SK-N-SH treated with all-trans-retinoic acid at 6 μM for 48 hours (cell line): ENCODE results near the gene GCSH.

Experiments used
- ATAC-seq: fragments of 200-7000 bp; cut with Tn5 transposase; 3 replicates; pipeline ENCODE4 v1.9.1; 2020; ENCODE audit warnings: mild to moderate bottlenecking, moderate library complexity
- ARNTL ChIP-seq: fragments of 450-650 bp; formaldehyde crosslinking; IDR thresholded peaks from 2 replicates; pipeline ENCODE4 v1.5.0; 2020; ENCODE audit warnings: low read depth, mild to moderate bottlenecking, moderate library complexity, borderline replicate concordance
- BACH2 ChIP-seq: fragments of 250-450 bp; sonication (Bioruptor Pico); IDR thresholded peaks from 2 replicates; pipeline ENCODE4 v1.9.0; 2021; ENCODE audit warnings: mild to moderate bottlenecking, borderline replicate concordance
- CREB5 ChIP-seq: fragments of 250-450 bp; sonication (Bioruptor Pico); IDR thresholded peaks from 2 replicates; pipeline ENCODE4 v1.5.1; 2020; ENCODE audit warnings: low read depth, mild to moderate bottlenecking, moderate library complexity
- CSRNP3 ChIP-seq: fragments of 250-450 bp; sonication (Bioruptor Pico); IDR thresholded peaks from 2 replicates; pipeline ENCODE4 v1.5.1; 2021; ENCODE audit warnings: mild to moderate bottlenecking, moderate library complexity
- ESRRG ChIP-seq: fragments of 250-450 bp; sonication (Bioruptor Pico); IDR thresholded peaks from 2 replicates; pipeline ENCODE4 v1.6.1; 2021; ENCODE audit warnings: mild to moderate bottlenecking
- ISL1 ChIP-seq: fragments of 250-450 bp; sonication (Bioruptor Pico); IDR thresholded peaks from 2 replicates; pipeline ENCODE4 v2.1.2; 2022; ENCODE audit warnings: mild to moderate bottlenecking, moderate library complexity
- OSR1 ChIP-seq: fragments of 250-450 bp; sonication (Bioruptor Pico); IDR thresholded peaks from 2 replicates; pipeline ENCODE4 v1.8.0; 2022; ENCODE audit warnings: moderate library complexity, mild to moderate bottlenecking, inconsistent platforms
- PATZ1 ChIP-seq: fragments of 250-450 bp; sonication (Bioruptor Pico); IDR thresholded peaks from 2 replicates; pipeline ENCODE4 v1.8.0; 2020; ENCODE audit warnings: mild to moderate bottlenecking, moderate library complexity, borderline replicate concordance
- POU6F1 ChIP-seq: fragments of 250-450 bp; sonication (Bioruptor Pico); IDR thresholded peaks from 2 replicates; pipeline ENCODE4 v1.8.0; 2021; ENCODE audit warnings: low read depth, mild to moderate bottlenecking, moderate library complexity, borderline replicate concordance
- PPARA ChIP-seq: fragments of 250-450 bp; sonication (Bioruptor Pico); IDR thresholded peaks from 2 replicates; pipeline ENCODE4 v1.5.0; 2020; ENCODE audit warnings: mild to moderate bottlenecking, borderline replicate concordance
- RARB ChIP-seq: fragments of 250-450 bp; sonication (Bioruptor Pico); IDR thresholded peaks from 2 replicates; pipeline ENCODE4 v1.8.0; 2021; ENCODE audit warnings: mild to moderate bottlenecking, moderate library complexity
- SNAI2 ChIP-seq: fragments of 250-450 bp; sonication (Bioruptor Pico); IDR thresholded peaks from 2 replicates; pipeline ENCODE4 v1.5.0; 2020; ENCODE audit warnings: mild to moderate bottlenecking, moderate library complexity
- TCF4 ChIP-seq: fragments of 250-450 bp; sonication (Bioruptor Pico); IDR thresholded peaks from 2 replicates; pipeline ENCODE4 v1.8.0; 2021; ENCODE audit warnings: mild to moderate bottlenecking, moderate library complexity, borderline replicate concordance
- TSHZ2 ChIP-seq: fragments of 250-450 bp; sonication (Bioruptor Pico); IDR thresholded peaks from 2 replicates; pipeline ENCODE4 v1.5.0; 2020; ENCODE audit warnings: mild to moderate bottlenecking, moderate library complexity
- ZC3H10 ChIP-seq: fragments of 250-450 bp; sonication (Bioruptor Pico); IDR thresholded peaks from 2 replicates; pipeline ENCODE4 v1.5.1; 2021; ENCODE audit warnings: mild to moderate bottlenecking, moderate library complexity
- ZFP30 ChIP-seq: fragments of 450-650 bp; formaldehyde crosslinking; IDR thresholded peaks from 2 replicates; pipeline ENCODE4 v1.5.0; 2022; ENCODE audit warnings: mild to moderate bottlenecking, moderate library complexity
- ZNF565 ChIP-seq: fragments of 450-650 bp; formaldehyde crosslinking; conservative IDR thresholded peaks from 2 replicates; pipeline ENCODE4 v1.5.0; 2020; ENCODE audit warnings: low read depth, mild to moderate bottlenecking, moderate library complexity
- ZNF70 ChIP-seq: fragments of 450-650 bp; formaldehyde crosslinking; IDR thresholded peaks from 2 replicates; pipeline ENCODE4 v1.5.0; 2020; ENCODE audit warnings: mild to moderate bottlenecking, moderate library complexity
- ZNF8 ChIP-seq: fragments of 450-650 bp; formaldehyde crosslinking; IDR thresholded peaks from 2 replicates; pipeline ENCODE4 v1.5.0; 2020; ENCODE audit warnings: mild to moderate bottlenecking, moderate library complexity

The GCSH gene

GRCh38 chr16:81066681-81067080, 29.5 kb downstream of the GCSH start:
- TF ChIP-seq RARB (CRISPR knock-in tag), result no peak
- TF ChIP-seq CREB5 (CRISPR knock-in tag), result no peak
- no peak for TF ChIP-seq PATZ1 (CRISPR knock-in tag)
- ATAC-seq, result no peak

GRCh38 chr16:81061871-81062608, 34.2 kb downstream of the GCSH start:
- no peak for TF ChIP-seq TCF4 (CRISPR knock-in tag)
- TF ChIP-seq POU6F1, result no peak
- no peak for TF ChIP-seq SNAI2 (CRISPR knock-in tag)
- TF ChIP-seq ZFP30 (CRISPR knock-in tag), result no peak
- TF ChIP-seq ZNF8 (CRISPR knock-in tag), result no peak
- TF ChIP-seq OSR1 (CRISPR knock-in tag), result no peak
- no peak for TF ChIP-seq BACH2 (CRISPR knock-in tag)
- no peak for TF ChIP-seq ARNTL (CRISPR knock-in tag)
- ATAC-seq, result no peak

GRCh38 chr16:81061307-81061640, 34.9 kb downstream of the GCSH start:
- ATAC-seq, result no peak
- TF ChIP-seq ZNF70 (CRISPR knock-in tag) (no peak), CSRNP3 (CRISPR knock-in tag) (no peak), PPARA (CRISPR knock-in tag) (no peak), SNAI2 (CRISPR knock-in tag) (no peak), OSR1 (CRISPR knock-in tag) (no peak), POU6F1 (no peak)

- ATAC-seq, result no peak
- TF ChIP-seq ZC3H10, result no peak
- no peak for TF ChIP-seq ZFP30 (CRISPR knock-in tag)
- TF ChIP-seq CSRNP3 (CRISPR knock-in tag), result no peak
- TF ChIP-seq ISL1, result no peak
- no peak for TF ChIP-seq PPARA (CRISPR knock-in tag)
- no peak for TF ChIP-seq ZNF565
- TF ChIP-seq RARB (CRISPR knock-in tag), result no peak
- TF ChIP-seq CREB5 (CRISPR knock-in tag), result no peak
- no peak for TF ChIP-seq ZNF8 (CRISPR knock-in tag)
- TF ChIP-seq ESRRG, result no peak
- no peak for TF ChIP-seq TSHZ2 (CRISPR knock-in tag)
Measured at GRCh38 chr16:81060576-81061306, 35.5 kb downstream of the GCSH start.
